A673 (cell line): ENCODE measurements around the gene LHPP. TPM values are rescaled to one million over a fixed set of nuclear protein-coding genes. Genes with fewer than 3 reads are reported as not detected.
"Not testable (repeated sequence)": the region's sequence is repeated elsewhere in the genome, so short reads cannot be mapped to it uniquely, and the experiment has no call there.

Experiments used
- BruUV-seq: library from RNA; stranded (reverse); fragments of 400-500 nt; replicated peaks from 2 replicates; lab custom pipeline; 2021; lab: Mats Ljungman, UMichigan
- CTCF ChIA-PET: fragments of 300-600 bp; sonication (Branson Sonifier 250); formaldehyde crosslinking; loops from one replicate; lab custom pipeline; 2022; ENCODE audit warnings: antibody characterized with exemption; lab: Charles Lee
- POLR2A ChIA-PET: fragments of 300-600 bp; sonication (Branson Sonifier 250); formaldehyde crosslinking; loops from one replicate; lab custom pipeline; 2022; ENCODE audit warnings: antibody characterized with exemption; ENCODE audit not compliant: low non-redundant PET; lab: Charles Lee
- DNase-seq: peaks from one replicate; pipeline ENCODE4 v3.0.0-alpha.2; 2015; ENCODE audit warnings: low spot score
- H3K27ac ChIP-seq: fragments of 200-600 bp; sonication (generic); 2 replicates; pipeline ENCODE4 v1.5.1; 2016; ENCODE audit warnings: mixed run types, low read depth, mild to moderate bottlenecking, mixed read lengths, antibody characterized with exemption, low read length; ENCODE audit not compliant: poor library complexity, severe bottlenecking
- H3K27me3 ChIP-seq: fragments of 200-600 bp; sonication (generic); replicated peaks from 2 replicates; pipeline ENCODE4 v1.6.1; 2017; ENCODE audit warnings: mixed run types, low read depth, mild to moderate bottlenecking, mixed read lengths, antibody characterized with exemption, low read length; ENCODE audit not compliant: insufficient read depth, poor library complexity
- H3K36me3 ChIP-seq: fragments of 200-600 bp; sonication (generic); 2 replicates; pipeline ENCODE4 v1.6.1; 2016; ENCODE audit warnings: mixed run types, mild to moderate bottlenecking, mixed read lengths, antibody characterized with exemption, low read length; ENCODE audit not compliant: insufficient read depth, poor library complexity, severe bottlenecking
- H3K4me1 ChIP-seq: fragments of 200-600 bp; sonication (generic); 2 replicates; pipeline ENCODE4 v1.6.1; 2017; ENCODE audit warnings: mixed run types, mild to moderate bottlenecking, mixed read lengths, antibody characterized with exemption, low read length; ENCODE audit not compliant: insufficient read depth, poor library complexity, severe bottlenecking
- H3K4me3 ChIP-seq: fragments of 200-600 bp; sonication (generic); 2 replicates; pipeline ENCODE4 v1.5.1; 2016; ENCODE audit warnings: low read depth, mixed run types, mild to moderate bottlenecking, mixed read lengths, low read length; ENCODE audit not compliant: poor library complexity, severe bottlenecking
- H3K9me3 ChIP-seq: fragments of 200-600 bp; sonication (generic); 2 replicates; pipeline ENCODE4 v1.6.1; 2016; ENCODE audit warnings: mixed run types, low read depth, mild to moderate bottlenecking, mixed read lengths, antibody characterized with exemption, low read length; ENCODE audit not compliant: poor library complexity, severe bottlenecking
- EZH2 ChIP-seq: fragments of 200-600 bp; sonication (generic); IDR thresholded peaks from 2 replicates; pipeline ENCODE4 v1.6.1; 2017; ENCODE audit warnings: borderline replicate concordance, low read depth, mild to moderate bottlenecking, mixed read lengths, antibody characterized with exemption, low read length; ENCODE audit not compliant: poor library complexity, severe bottlenecking
- intact Hi-C: fragments of 100-400 bp; cut with micrococcal nuclease; formaldehyde crosslinking; loops from one replicate; pipeline ENCODE4 v1.10.0; 2022; ENCODE audit not compliant: unreplicated experiment
- total RNA-seq: library from RNA; stranded (reverse); gene quantifications from 2 replicates; pipeline ENCODE4 v1.2.3, GENCODE V29; 2021
- TF ChIP-seq, protein P1 (sequence below): fragments of 300-800, 200-600 bp; sonication (generic); conservative IDR thresholded peaks from 2 replicates; pipeline ENCODE4 v1.5.1; 2017; ENCODE audit warnings: low read depth, mild to moderate bottlenecking, antibody characterized with exemption, low read length, moderate library complexity, mixed read lengths

Gene LHPP
- total RNA-seq, 1 experiment from 2014 or later: 2.3 TPM

DNA sequence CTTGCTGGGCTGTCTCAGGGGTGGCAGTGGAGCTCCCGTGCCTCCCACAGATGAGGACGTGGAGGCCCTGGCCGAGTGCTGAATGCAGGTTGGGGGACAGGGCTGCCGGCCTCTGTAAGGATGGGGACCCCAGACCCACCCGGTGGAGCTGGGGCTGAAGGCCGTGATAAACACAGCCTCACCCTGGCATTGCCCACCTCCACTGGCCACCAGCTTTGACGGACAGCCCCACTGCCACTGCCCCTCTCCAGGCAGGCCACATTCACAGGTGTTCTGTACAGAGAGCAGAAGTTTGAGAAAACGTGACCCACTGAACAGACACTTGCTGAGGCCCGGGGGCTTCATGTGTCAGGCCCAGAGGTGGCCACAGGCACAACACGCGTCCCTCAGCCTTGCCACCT is 126.2 kb downstream of the LHPP start:
- Histone ChIP-seq H3K4me1 (no peaks in the 10 kb centered on the region), H3K9me3 (no peaks in the 10 kb centered on the region), H3K4me3 (no peak overlapping the region), H3K36me3 (no peaks in the 10 kb centered on the region), H3K27me3 (no peaks in the 10 kb centered on the region), H3K27ac (no peak overlapping the region)
- ChIA-PET CTCF (no interaction called here), POLR2A (no interaction called here)
- no TSS peak for BruUV-seq
- intact Hi-C loops: no loop called here
- TF ChIP-seq, protein P1, sequence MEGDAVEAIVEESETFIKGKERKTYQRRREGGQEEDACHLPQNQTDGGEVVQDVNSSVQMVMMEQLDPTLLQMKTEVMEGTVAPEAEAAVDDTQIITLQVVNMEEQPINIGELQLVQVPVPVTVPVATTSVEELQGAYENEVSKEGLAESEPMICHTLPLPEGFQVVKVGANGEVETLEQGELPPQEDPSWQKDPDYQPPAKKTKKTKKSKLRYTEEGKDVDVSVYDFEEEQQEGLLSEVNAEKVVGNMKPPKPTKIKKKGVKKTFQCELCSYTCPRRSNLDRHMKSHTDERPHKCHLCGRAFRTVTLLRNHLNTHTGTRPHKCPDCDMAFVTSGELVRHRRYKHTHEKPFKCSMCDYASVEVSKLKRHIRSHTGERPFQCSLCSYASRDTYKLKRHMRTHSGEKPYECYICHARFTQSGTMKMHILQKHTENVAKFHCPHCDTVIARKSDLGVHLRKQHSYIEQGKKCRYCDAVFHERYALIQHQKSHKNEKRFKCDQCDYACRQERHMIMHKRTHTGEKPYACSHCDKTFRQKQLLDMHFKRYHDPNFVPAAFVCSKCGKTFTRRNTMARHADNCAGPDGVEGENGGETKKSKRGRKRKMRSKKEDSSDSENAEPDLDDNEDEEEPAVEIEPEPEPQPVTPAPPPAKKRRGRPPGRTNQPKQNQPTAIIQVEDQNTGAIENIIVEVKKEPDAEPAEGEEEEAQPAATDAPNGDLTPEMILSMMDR: no peak
- no peak for TF ChIP-seq EZH2
- no peak for DNase-seq

DNA sequence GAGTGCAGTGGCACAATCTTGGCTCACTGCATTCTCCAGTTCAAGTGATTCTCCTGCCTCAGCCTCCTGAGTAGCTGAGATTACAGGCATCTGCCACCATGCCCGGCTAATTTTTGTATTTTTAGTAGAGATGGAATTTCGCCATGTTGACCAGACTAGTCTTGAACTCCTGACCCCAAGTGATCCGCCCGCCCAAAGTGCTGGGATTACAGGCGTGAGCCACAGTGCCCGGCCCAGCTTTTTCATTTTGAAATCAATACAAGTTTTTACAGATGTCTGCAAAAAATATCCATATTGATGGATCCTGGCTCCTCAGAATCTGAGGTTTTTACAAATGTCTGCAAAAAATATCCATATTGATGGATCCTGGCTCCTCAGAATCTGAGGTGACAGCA is 126.7 kb downstream of the LHPP start:
- DNase-seq, intact Hi-C loops, POLR2A ChIA-PET, H3K4me1 ChIP-seq, BruUV-seq, H3K36me3 ChIP-seq, H3K27me3 ChIP-seq, H3K9me3 ChIP-seq, H3K27ac ChIP-seq, H3K4me3 ChIP-seq, CTCF ChIA-PET: not testable (repeated sequence)

DNA sequence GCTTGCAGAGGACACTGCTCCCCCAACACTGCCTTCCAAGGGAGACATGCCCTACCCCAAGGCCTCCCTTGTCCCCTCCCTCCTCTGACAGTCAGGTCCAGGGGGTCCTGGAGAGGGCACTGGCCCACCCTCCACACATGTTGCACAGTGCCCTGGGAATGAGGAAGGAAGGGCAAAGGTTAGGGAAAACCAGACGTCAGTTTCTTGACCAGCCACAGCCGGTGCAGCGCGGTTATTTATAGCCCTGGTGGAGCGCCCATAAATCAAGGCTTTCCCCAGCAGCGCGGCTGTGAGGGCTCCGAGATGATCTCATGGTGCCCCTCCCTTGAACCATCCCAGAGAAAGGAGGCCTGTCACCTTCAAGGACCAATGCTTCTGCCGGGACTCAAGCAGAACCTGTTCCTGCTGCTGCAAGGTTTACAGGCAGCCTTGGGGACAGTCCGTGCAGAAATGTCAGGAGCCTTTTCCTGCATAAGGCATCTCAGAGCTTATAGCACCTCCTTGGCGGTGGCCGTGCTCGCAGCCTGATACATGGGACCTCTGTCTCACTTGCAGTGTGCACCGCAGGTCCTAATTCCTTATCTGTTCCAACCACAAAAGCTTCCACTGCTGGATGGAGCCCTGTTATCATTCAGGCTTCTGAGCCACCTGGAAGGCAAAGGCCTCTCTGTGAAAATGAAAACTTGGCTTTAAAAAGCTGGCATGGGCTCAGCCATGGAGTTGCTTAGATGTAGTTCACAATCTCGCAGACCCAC is 127.3 kb downstream of the LHPP start:
- POLR2A ChIA-PET: no interaction called here
- TF ChIP-seq, protein P1: no peak
- TF ChIP-seq EZH2: no peak
- H3K9me3 ChIP-seq: no peaks in the 10 kb centered on the region
- no peak overlapping the region for H3K4me3 ChIP-seq
- H3K36me3 ChIP-seq: no peaks in the 10 kb centered on the region
- H3K27ac ChIP-seq: no peak overlapping the region
- CTCF ChIA-PET: no interaction called here
- H3K27me3 ChIP-seq: no peaks in the 10 kb centered on the region
- no peak for DNase-seq
- no TSS peak for BruUV-seq
- intact Hi-C loops: no loop called here
- H3K4me1 ChIP-seq: no peaks in the 10 kb centered on the region

DNA sequence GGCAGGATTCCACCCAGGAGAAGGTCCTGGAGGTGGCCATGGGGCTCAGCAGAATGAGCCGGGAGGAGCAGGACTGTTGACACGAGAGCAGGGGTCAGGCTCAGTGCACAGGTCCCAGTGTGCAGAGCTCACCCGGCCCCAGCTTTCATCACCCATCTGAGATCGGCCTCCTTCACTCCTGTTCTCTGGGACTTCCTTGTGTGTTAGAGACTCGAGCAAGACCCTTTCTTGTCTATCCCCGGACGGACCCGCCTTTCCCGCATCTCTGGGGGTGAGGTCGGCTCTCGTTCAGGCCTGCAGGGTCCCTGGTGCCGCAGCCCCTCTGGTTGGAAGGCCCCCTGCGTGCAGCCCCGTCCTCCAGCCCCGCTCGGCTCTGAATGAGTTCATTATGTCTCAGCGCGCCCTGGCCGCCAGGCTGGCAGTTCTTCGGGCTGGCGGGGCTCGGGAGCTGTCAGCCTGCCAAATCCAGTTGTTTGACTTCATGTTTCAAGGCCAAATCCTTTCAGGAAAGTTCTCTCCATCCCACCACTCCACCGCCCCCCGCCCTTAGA is 127.9 kb downstream of the LHPP start:
- Histone ChIP-seq H3K4me1 (no peaks in the 10 kb centered on the region), H3K4me3 (no peak overlapping the region), H3K27ac (no peak overlapping the region), H3K36me3 (no peaks in the 10 kb centered on the region), H3K9me3 (no peaks in the 10 kb centered on the region), H3K27me3 (no peaks in the 10 kb centered on the region)
- DNase-seq: no peak
- intact Hi-C loops: no loop called here
- POLR2A ChIA-PET: no interaction called here
- BruUV-seq: no TSS peak
- no peak for TF ChIP-seq EZH2
- TF ChIP-seq, protein P1: no peak
- CTCF ChIA-PET: no interaction called here
